DND-41 (cell line): ENCODE results near the gene GNAO1.

Source experiments
- ATAC-seq: fragments of 200-7000 bp; cut with Tn5 transposase; 3 replicates; pipeline ENCODE4 v1.9.1; 2021; ENCODE audit warnings: low read depth; ENCODE audit not compliant: insufficient read depth
- DNase-seq: peaks from one replicate; pipeline ENCODE4 v3.0.0-alpha.2; 2020
- H2AFZ ChIP-seq: 2 replicates; pipeline ENCODE4 v1.6.0; 2012; ENCODE audit warnings: low read depth, low read length
- H3K27ac ChIP-seq: 2 replicates; pipeline ENCODE4 v1.5.1; 2012; ENCODE audit warnings: low read length, inconsistent platforms
- H3K27me3 ChIP-seq: fragments of 200-600 bp; sonication (generic); 2 replicates; pipeline ENCODE4 v1.6.0; 2012; ENCODE audit warnings: low read length, mild to moderate bottlenecking, inconsistent platforms; ENCODE audit not compliant: insufficient read depth, poor library complexity
- H3K36me3 ChIP-seq: 2 replicates; pipeline ENCODE4 v1.5.1; 2012; ENCODE audit warnings: low read length, inconsistent platforms; ENCODE audit not compliant: insufficient read depth
- H3K4me1 ChIP-seq: 2 replicates; pipeline ENCODE4 v1.5.1; 2012; ENCODE audit warnings: mild to moderate bottlenecking, low read length; ENCODE audit not compliant: insufficient read depth
- H3K4me2 ChIP-seq: 2 replicates; pipeline ENCODE4 v1.6.0; 2012; ENCODE audit warnings: mild to moderate bottlenecking, moderate library complexity, low read length, inconsistent platforms; ENCODE audit not compliant: insufficient read depth
- H3K4me3 ChIP-seq, 2 experiments: fragments of 200-600 bp in 1 of 2; shearing (Covaris generic) in 1 of 2; 2 replicates each; pipeline ENCODE4 v1.5.1; 2012 to 2016; ENCODE audit warnings: inconsistent platforms in 2 of 2, low read length in 2 of 2, mild to moderate bottlenecking in 2 of 2, low read depth in 1 of 2, moderate library complexity in 1 of 2
- H3K79me2 ChIP-seq: 2 replicates; pipeline ENCODE4 v1.6.0; 2012; ENCODE audit warnings: low read length, inconsistent platforms; ENCODE audit not compliant: insufficient read depth
- H3K9ac ChIP-seq: 2 replicates; pipeline ENCODE4 v1.6.0; 2012; ENCODE audit warnings: low read depth, mild to moderate bottlenecking, inconsistent platforms, low read length, moderate library complexity
- H3K9me3 ChIP-seq: 2 replicates; pipeline ENCODE4 v1.5.1; 2012; ENCODE audit warnings: low read length, moderate library complexity, mild to moderate bottlenecking, inconsistent platforms; ENCODE audit not compliant: insufficient read depth, severe bottlenecking
- H4K20me1 ChIP-seq: 2 replicates; pipeline ENCODE4 v1.6.0; 2012; ENCODE audit warnings: low read length; ENCODE audit not compliant: insufficient read depth
- EZH2 ChIP-seq: IDR thresholded peaks from 3 replicates; pipeline ENCODE4 v1.6.1; 2012; ENCODE audit warnings: borderline replicate concordance, low read depth, mild to moderate bottlenecking, moderate library complexity, low read length, inconsistent platforms; ENCODE audit not compliant: severe bottlenecking
- TF ChIP-seq, protein P1 (sequence below): IDR thresholded peaks from 2 replicates; pipeline ENCODE4 v1.5.1; 2012; ENCODE audit warnings: borderline replicate concordance, low read length, moderate library complexity, mild to moderate bottlenecking; ENCODE audit not compliant: poor library complexity, severe bottlenecking; ENCODE audit errors: extremely low read depth

Gene GNAO1

DNA sequence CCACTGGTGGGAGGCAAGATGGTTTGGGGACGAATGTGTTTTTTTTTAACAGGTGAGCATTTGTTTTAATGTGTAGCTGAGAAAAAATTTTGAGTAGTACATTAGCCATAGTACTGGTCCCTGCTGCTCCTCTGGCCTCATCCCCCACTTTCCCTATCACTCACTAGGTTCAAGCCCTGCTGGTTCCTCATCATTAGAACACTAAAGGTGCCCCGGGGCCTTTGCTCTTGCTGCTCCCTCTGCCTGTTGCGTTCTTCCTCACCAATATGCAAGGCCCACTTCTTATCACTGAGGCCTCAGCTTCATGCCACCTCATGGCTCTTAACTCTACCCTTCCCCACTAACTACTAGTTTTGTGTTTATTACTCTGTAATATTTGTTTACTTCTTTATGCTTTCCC, 74.5 kb downstream of the GNAO1 start:
- Histone ChIP-seq H2AFZ (no peak overlapping the region), H3K27ac (peak overlapping the region; percentile 55), H3K27me3 (no peaks in the 10 kb centered on the region), H3K4me2 (no peak overlapping the region), H3K36me3 (no peaks in the 10 kb centered on the region), H3K9me3 (no peaks in the 10 kb centered on the region), H3K9ac (no peak overlapping the region), H4K20me1 (0 out of 2 replicates have a peak, but pooled peaks cover 2% of the 10 kb centered on the region), H3K79me2 (peaks cover 10% of the 10 kb centered on the region), H3K4me3 (no peak overlapping the region), H3K4me1 (peaks cover 60% of the 10 kb centered on the region)
- TF ChIP-seq, protein P1, sequence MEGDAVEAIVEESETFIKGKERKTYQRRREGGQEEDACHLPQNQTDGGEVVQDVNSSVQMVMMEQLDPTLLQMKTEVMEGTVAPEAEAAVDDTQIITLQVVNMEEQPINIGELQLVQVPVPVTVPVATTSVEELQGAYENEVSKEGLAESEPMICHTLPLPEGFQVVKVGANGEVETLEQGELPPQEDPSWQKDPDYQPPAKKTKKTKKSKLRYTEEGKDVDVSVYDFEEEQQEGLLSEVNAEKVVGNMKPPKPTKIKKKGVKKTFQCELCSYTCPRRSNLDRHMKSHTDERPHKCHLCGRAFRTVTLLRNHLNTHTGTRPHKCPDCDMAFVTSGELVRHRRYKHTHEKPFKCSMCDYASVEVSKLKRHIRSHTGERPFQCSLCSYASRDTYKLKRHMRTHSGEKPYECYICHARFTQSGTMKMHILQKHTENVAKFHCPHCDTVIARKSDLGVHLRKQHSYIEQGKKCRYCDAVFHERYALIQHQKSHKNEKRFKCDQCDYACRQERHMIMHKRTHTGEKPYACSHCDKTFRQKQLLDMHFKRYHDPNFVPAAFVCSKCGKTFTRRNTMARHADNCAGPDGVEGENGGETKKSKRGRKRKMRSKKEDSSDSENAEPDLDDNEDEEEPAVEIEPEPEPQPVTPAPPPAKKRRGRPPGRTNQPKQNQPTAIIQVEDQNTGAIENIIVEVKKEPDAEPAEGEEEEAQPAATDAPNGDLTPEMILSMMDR, result no peak
- no peak for TF ChIP-seq EZH2
- no peak for DNase-seq
- no peak for ATAC-seq

DNA sequence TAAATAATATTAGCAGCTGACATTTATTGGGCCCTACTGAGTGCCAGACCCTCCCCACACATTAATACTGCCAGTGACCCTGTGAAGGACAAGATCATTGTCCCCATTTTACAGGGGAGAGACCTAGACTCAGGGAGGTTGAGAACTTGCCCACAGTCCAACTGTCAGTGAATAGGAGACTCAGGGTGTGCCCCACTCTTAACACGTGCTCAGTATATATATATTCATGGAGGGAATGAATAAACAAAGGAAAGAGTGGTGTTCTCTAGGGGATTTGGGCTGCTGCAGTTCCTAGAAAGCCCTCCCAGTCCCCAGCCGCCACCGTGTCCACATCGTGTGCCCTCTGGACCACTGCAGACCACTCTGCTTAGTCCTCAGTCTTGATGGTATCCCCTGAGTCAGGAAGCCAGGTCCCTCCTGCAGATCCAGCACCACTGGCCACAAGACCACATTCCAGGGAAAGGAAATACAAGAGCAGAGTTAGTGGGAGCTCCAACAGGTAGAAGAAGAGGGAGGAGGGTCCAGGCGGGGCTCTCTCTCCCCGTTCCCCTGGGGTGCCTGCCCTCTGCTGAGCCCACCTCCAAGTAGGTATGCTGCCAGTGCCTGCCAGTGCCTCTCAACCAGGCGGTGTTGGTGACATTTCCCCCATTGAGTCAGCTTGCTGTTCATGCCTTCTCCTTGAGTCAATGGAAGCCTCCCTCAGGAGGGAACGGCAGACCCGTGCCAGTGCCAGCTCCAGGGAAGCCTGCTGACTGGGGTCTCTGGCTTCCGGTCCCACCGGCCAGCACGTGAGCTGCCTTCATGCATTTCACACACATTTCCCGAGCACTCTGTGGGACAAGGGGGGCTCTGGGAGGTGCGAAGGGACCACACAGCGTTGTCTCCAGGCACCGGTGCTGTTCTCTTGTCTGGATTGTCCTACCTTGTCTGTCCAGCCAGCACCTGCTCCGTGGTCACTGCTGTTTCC, 75.6 kb downstream of the GNAO1 start:
- Histone ChIP-seq H3K9ac (no peak overlapping the region), H3K9me3 (no peaks in the 10 kb centered on the region), H3K79me2 (peaks cover 10% of the 10 kb centered on the region), H3K4me3 (no peak overlapping the region), H4K20me1 (0 out of 2 replicates have a peak, but pooled peaks cover 2% of the 10 kb centered on the region), H3K4me1 (peaks cover 48% of the 10 kb centered on the region), H3K4me2 (no peak overlapping the region), H2AFZ (no peak overlapping the region), H3K36me3 (no peaks in the 10 kb centered on the region), H3K27ac (peak overlapping the region; percentile 55; the same call in 1 of the 2 replicates), H3K27me3 (no peaks in the 10 kb centered on the region)
- ATAC-seq (no peak), DNase-seq (no peak)
- TF ChIP-seq, protein P1, result no peak
- no peak for TF ChIP-seq EZH2

DNA sequence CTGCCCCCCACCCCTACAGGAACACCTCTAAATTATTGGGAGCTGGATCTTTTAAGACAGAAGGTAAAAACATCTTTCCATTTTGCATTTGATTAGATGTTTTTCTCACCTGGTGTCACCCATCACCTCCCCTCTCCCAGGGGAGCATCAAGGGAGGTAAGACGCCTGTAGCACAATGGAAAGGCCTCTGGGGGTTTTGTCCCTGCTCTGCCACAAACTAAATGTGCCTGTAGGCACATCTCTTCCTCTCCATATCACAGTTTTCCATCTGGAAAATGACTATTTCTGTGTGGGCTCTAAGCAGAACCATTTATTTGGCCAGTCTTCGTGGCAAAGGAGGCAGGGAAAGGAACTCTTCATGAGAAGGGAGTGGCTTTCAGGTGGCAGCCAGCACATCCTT, 76.6 kb downstream of the GNAO1 start:
- Histone ChIP-seq H3K4me2 (no peak overlapping the region), H3K27ac (no peak overlapping the region), H3K9me3 (no peaks in the 10 kb centered on the region), H3K36me3 (no peaks in the 10 kb centered on the region), H2AFZ (no peak overlapping the region), H4K20me1 (0 out of 2 replicates have a peak, but pooled peaks cover 2% of the 10 kb centered on the region), H3K4me3 (no peak overlapping the region), H3K4me1 (peaks cover 39% of the 10 kb centered on the region), H3K79me2 (peaks cover 10% of the 10 kb centered on the region), H3K27me3 (no peaks in the 10 kb centered on the region), H3K9ac (no peak overlapping the region)
- DNase-seq (no peak), ATAC-seq (no peak)
- TF ChIP-seq EZH2, result no peak
- TF ChIP-seq, protein P1, result no peak
